A673 (cell line): ENCODE measurements around the gene CPT1C. TPM values are rescaled to one million over a fixed set of nuclear protein-coding genes. Genes with fewer than 3 reads are reported as not detected.
A peak's percentile ranks its signal among the peaks of the same experiment; 100 is the strongest.

Source experiments
- BruUV-seq: library from RNA; stranded (reverse); fragments of 400-500 nt; replicated peaks from 2 replicates; lab custom pipeline; 2021; lab: Mats Ljungman, UMichigan
- CTCF ChIA-PET: fragments of 300-600 bp; sonication (Branson Sonifier 250); formaldehyde crosslinking; loops from one replicate; lab custom pipeline; 2022; ENCODE audit warnings: antibody characterized with exemption; lab: Charles Lee
- POLR2A ChIA-PET: fragments of 300-600 bp; sonication (Branson Sonifier 250); formaldehyde crosslinking; loops from one replicate; lab custom pipeline; 2022; ENCODE audit warnings: antibody characterized with exemption; ENCODE audit not compliant: low non-redundant PET; lab: Charles Lee
- DNase-seq: peaks from one replicate; pipeline ENCODE4 v3.0.0-alpha.2; 2015; ENCODE audit warnings: low spot score
- H3K27ac ChIP-seq: fragments of 200-600 bp; sonication (generic); 2 replicates; pipeline ENCODE4 v1.5.1; 2016; ENCODE audit warnings: mixed run types, low read depth, mild to moderate bottlenecking, mixed read lengths, antibody characterized with exemption, low read length; ENCODE audit not compliant: poor library complexity, severe bottlenecking
- H3K27me3 ChIP-seq: fragments of 200-600 bp; sonication (generic); replicated peaks from 2 replicates; pipeline ENCODE4 v1.6.1; 2017; ENCODE audit warnings: mixed run types, low read depth, mild to moderate bottlenecking, mixed read lengths, antibody characterized with exemption, low read length; ENCODE audit not compliant: insufficient read depth, poor library complexity
- H3K36me3 ChIP-seq: fragments of 200-600 bp; sonication (generic); 2 replicates; pipeline ENCODE4 v1.6.1; 2016; ENCODE audit warnings: mixed run types, mild to moderate bottlenecking, mixed read lengths, antibody characterized with exemption, low read length; ENCODE audit not compliant: insufficient read depth, poor library complexity, severe bottlenecking
- H3K4me1 ChIP-seq: fragments of 200-600 bp; sonication (generic); 2 replicates; pipeline ENCODE4 v1.6.1; 2017; ENCODE audit warnings: mixed run types, mild to moderate bottlenecking, mixed read lengths, antibody characterized with exemption, low read length; ENCODE audit not compliant: insufficient read depth, poor library complexity, severe bottlenecking
- H3K4me3 ChIP-seq: fragments of 200-600 bp; sonication (generic); 2 replicates; pipeline ENCODE4 v1.5.1; 2016; ENCODE audit warnings: low read depth, mixed run types, mild to moderate bottlenecking, mixed read lengths, low read length; ENCODE audit not compliant: poor library complexity, severe bottlenecking
- H3K9me3 ChIP-seq: fragments of 200-600 bp; sonication (generic); 2 replicates; pipeline ENCODE4 v1.6.1; 2016; ENCODE audit warnings: mixed run types, low read depth, mild to moderate bottlenecking, mixed read lengths, antibody characterized with exemption, low read length; ENCODE audit not compliant: poor library complexity, severe bottlenecking
- EZH2 ChIP-seq: fragments of 200-600 bp; sonication (generic); IDR thresholded peaks from 2 replicates; pipeline ENCODE4 v1.6.1; 2017; ENCODE audit warnings: borderline replicate concordance, low read depth, mild to moderate bottlenecking, mixed read lengths, antibody characterized with exemption, low read length; ENCODE audit not compliant: poor library complexity, severe bottlenecking
- intact Hi-C: fragments of 100-400 bp; cut with micrococcal nuclease; formaldehyde crosslinking; loops from one replicate; pipeline ENCODE4 v1.10.0; 2022; ENCODE audit not compliant: unreplicated experiment
- total RNA-seq: library from RNA; stranded (reverse); gene quantifications from 2 replicates; pipeline ENCODE4 v1.2.3, GENCODE V29; 2021
- TF ChIP-seq, protein P1 (sequence below): fragments of 300-800, 200-600 bp; sonication (generic); conservative IDR thresholded peaks from 2 replicates; pipeline ENCODE4 v1.5.1; 2017; ENCODE audit warnings: low read depth, mild to moderate bottlenecking, antibody characterized with exemption, low read length, moderate library complexity, mixed read lengths

CPT1C gene
- total RNA-seq, 1 experiment from 2014 or later, result 23.3 TPM

DNA sequence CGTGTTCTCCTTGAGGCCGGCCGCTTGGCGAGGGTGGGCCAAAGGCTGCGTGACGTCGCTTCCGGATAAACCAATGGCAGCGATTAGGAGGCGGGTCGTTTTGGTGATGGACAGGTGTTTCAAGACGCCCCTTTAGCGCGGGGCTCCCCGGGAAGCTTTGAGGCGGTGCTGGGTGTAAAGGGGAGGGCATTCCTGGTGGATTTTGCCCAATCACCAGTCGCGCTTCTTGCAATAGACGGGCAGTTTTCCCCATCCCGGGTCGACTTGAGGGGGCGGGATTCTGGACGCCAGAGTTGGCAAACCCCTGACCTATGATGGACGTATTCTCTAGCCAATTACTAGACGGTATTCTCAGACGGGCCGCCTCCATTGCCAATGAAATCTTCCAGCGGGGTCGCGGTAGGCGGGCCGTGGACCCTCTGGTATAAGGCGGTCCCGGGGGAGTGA is 14.1 kb upstream of the CPT1C start:
- Histone ChIP-seq H3K36me3 (peaks cover 13% of the 10 kb centered on the region), H3K27me3 (no peaks in the 10 kb centered on the region), H3K27ac (peak overlapping the region; percentile 98), H3K4me3 (peak overlapping the region; percentile 81), H3K4me1 (peaks cover 37% of the 10 kb centered on the region), H3K9me3 (no peaks in the 10 kb centered on the region)
- BruUV-seq, result no TSS peak
- intact Hi-C loops, result loop anchor here (5.0 kb wide), 2 partner anchors 85 to 105 kb away; partner anchors contain the start of gene PRR12
- ChIA-PET CTCF (interaction anchor here (0.7 to 1.1 kb wide), 2 partner anchors 12 to 172 kb away, joined by 3 to 4 read pairs; no protein-coding TSS in a partner anchor), POLR2A (interaction anchor here (0.6 to 1.0 kb wide), 3 partner anchors 35 to 192 kb away, joined by 4 to 6 read pairs (median 5); partner anchors contain the start of gene SCAF1)
- peak; percentile 100 for DNase-seq
- no peak for TF ChIP-seq EZH2
- TF ChIP-seq, protein P1, sequence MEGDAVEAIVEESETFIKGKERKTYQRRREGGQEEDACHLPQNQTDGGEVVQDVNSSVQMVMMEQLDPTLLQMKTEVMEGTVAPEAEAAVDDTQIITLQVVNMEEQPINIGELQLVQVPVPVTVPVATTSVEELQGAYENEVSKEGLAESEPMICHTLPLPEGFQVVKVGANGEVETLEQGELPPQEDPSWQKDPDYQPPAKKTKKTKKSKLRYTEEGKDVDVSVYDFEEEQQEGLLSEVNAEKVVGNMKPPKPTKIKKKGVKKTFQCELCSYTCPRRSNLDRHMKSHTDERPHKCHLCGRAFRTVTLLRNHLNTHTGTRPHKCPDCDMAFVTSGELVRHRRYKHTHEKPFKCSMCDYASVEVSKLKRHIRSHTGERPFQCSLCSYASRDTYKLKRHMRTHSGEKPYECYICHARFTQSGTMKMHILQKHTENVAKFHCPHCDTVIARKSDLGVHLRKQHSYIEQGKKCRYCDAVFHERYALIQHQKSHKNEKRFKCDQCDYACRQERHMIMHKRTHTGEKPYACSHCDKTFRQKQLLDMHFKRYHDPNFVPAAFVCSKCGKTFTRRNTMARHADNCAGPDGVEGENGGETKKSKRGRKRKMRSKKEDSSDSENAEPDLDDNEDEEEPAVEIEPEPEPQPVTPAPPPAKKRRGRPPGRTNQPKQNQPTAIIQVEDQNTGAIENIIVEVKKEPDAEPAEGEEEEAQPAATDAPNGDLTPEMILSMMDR, result no peak

DNA sequence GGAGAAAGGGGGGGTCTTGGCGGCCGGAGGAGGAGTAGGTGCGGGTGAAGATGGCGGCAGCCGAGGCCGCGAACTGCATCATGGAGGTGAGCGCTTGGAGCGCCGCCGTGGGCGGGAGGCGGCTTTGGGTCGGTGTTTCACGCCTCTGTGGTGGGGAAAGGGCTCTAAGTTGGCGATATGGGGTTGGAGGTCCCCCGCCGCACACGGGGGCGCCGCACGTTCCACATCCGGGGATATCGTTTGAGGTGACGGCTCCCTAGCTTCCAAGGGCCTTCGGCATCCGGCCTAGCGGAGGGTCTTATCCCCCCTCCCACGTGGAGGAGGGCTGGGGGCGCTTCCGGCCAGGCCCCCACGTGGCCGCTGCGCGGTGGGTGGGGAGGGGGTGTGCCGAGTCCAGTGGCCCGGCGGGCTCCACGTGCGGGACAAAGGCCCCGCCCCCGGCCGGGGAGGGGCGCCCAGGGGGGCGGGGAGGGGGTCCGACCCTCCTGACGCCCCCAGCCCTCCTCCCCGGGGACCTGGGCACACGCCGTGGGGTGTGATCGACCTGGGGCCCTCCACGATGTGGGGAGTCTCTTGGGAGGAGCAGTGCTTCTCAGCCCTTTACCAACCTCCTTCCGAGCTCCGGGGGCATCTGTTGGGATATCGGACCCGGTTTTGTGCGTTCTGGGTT is 13.6 kb upstream of the CPT1C start, which contains the start of gene PRMT1:
TSS of gene PRMT1 (plus strand) at position 41 of the 670 bp plus-strand sequence. CDS start at position 51, 10 bp downstream.
- Histone ChIP-seq H3K27me3 (no peaks in the 10 kb centered on the region), H3K4me1 (peaks cover 32% of the 10 kb centered on the region), H3K27ac (peak within 1 kb of the TSS; percentile 98), H3K9me3 (no peaks in the 10 kb centered on the region), H3K36me3 (peaks cover 15% of the 10 kb centered on the region), H3K4me3 (peak within 1 kb of the TSS; percentile 81)
- no peak for TF ChIP-seq EZH2
- TF ChIP-seq, protein P1, result no peak
- DNase-seq, result peak; percentile 68
- intact Hi-C loops, result loop anchor here (5.0 kb wide), 2 partner anchors 85 to 105 kb away; partner anchors contain the start of gene PRR12
- ChIA-PET POLR2A (interaction anchor here (0.8 to 1.0 kb wide), 2 partner anchors 36 to 193 kb away, joined by 4 to 5 read pairs; partner anchors contain the start of gene SCAF1), CTCF (interaction anchor here (0.7 to 1.1 kb wide), 2 partner anchors 13 to 172 kb away, joined by 3 to 4 read pairs; no protein-coding TSS in a partner anchor)
- no TSS peak for BruUV-seq

DNA sequence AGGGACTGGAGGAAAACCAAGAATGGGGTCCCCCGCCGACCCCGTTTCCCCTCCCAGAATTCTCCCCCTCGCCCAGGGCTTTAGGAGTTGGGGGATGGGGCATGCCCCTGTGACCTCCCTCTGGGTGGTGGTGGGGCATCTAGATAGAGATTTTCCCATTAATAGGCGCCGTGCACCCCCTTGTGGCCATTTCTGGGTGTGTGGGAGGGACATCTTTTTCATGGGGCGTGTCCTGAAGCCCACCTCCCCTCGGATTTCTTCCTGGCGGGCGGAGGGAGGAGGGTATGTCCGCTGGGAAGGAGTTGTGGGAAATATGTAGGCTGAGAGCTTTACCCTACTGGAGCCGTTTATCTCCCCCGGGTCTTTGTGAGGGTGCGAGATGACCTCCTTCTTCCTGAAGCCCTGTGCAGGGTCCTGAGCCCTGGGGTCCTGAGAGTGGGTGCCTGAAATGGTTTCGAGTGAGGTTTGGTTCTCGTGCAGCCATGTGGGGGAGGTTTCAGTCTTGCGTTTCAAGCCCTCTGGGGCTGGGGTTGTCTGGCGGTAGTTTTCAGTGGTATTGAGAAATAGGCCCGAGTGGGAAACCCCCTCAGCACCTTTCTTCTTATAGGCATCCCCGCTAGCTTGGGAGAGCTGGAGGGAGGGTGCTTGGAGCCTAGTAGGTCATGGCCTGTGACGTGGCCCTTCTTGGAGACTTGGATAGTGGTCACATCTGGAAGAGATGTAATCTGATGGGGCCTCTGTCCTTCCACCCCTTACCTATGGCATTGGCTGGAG is 12.8 kb upstream of the CPT1C start:
- POLR2A ChIA-PET, result no interaction called here
- DNase-seq, result peak; percentile 89
- TSS peak; percentile 60 for BruUV-seq
- peak overlapping the region; percentile 81 for H3K4me3 ChIP-seq
- peaks cover 29% of the 10 kb centered on the region for H3K4me1 ChIP-seq
- intact Hi-C loops, result loop anchor here (5.0 kb wide), 2 partner anchors 86 to 106 kb away; partner anchors contain the start of gene PRR12
- no peaks in the 10 kb centered on the region for H3K9me3 ChIP-seq
- CTCF ChIA-PET, result interaction anchor here (0.5 kb wide), 1 partner anchor 288 kb away, joined by 3 read pairs; no protein-coding TSS in a partner anchor
- TF ChIP-seq, protein P1, result peak; percentile 77
- no peak for TF ChIP-seq EZH2
- H3K27ac ChIP-seq, result peak overlapping the region; percentile 98
- peaks cover 22% of the 10 kb centered on the region for H3K36me3 ChIP-seq
- no peaks in the 10 kb centered on the region for H3K27me3 ChIP-seq
